Stomach (tissue), 9 donors: ENCODE measurements around the gene DNAH14. TPM values are rescaled to one million over a fixed set of nuclear protein-coding genes. Genes with fewer than 3 reads are reported as not detected.

ENCODE experiments used
- DNase-seq, 2 donors: peaks; one replicate each; pipeline versions ENCODE4 v3.0.0 to v3.0.0-alpha.2; 2013 to 2019
- H3K27ac ChIP-seq, 5 donors: fragments of 200-600 bp in 4 of 5; sonication (generic) in 4 of 5; one replicate each; pipeline ENCODE4 v1.5.1; 2013 to 2019; ENCODE audit warnings: mild to moderate bottlenecking in 1 of 5, moderate library complexity in 1 of 5
- H3K27me3 ChIP-seq, 3 donors: fragments of 200-600 bp; sonication (generic); one replicate each; pipeline ENCODE4 v1.5.1; 2017 to 2019; ENCODE audit warnings: mixed run types in 1 of 3
- H3K36me3 ChIP-seq, 4 donors: fragments of 200-600 bp; sonication (generic); 1 replicate in 3 of 4; 2 replicates in 1 of 4; pipeline ENCODE4 v1.5.1; 2016 to 2019
- H3K4me1 ChIP-seq, 4 donors: fragments of 200-600 bp; sonication (generic); one replicate each; pipeline ENCODE4 v1.5.1; 2016 to 2019
- H3K4me3 ChIP-seq, 4 donors: fragments of 200-600 bp; sonication (generic) in 3 of 4; one replicate each; pipeline ENCODE4 v1.5.1; 2016 to 2019; ENCODE audit warnings: mild to moderate bottlenecking in 1 of 4
- H3K9me3 ChIP-seq, 4 donors: fragments of 200-600 bp; sonication (generic); one replicate each; pipeline ENCODE4 v1.5.1; 2016 to 2019
- CTCF ChIP-seq, 7 experiments: fragments of 450-650 bp in 4 of 7; fragments of 200-600 bp in 3 of 7; sonication (generic) in 3 of 7; IDR thresholded peaks; one replicate each; pipeline ENCODE4 v1.5.1; 2016 to 2019; ENCODE audit warnings: antibody characterized with exemption in 7 of 7, control low read depth in 2 of 7, mild to moderate bottlenecking in 1 of 7
- EP300 ChIP-seq: sonication (generic); formaldehyde crosslinking; IDR thresholded peaks from one replicate; pipeline ENCODE4 v1.6.1; 2017; ENCODE audit warnings: antibody characterized with exemption
- POLR2A ChIP-seq, 4 donors: fragments of 450-650 bp; IDR thresholded peaks; one replicate each; pipeline ENCODE4 v1.6.1; 2016; ENCODE audit warnings: antibody characterized with exemption in 4 of 4, control low read depth in 2 of 4, mild to moderate bottlenecking in 1 of 4, moderate library complexity in 1 of 4
- POLR2AphosphoS5 ChIP-seq, 3 donors: sonication (generic); formaldehyde crosslinking; IDR thresholded peaks; one replicate each; pipeline ENCODE4 v1.6.1; 2016; ENCODE audit warnings: antibody characterized with exemption in 3 of 3
- WGBS, 5 donors: extraction: QIAGEN DNeasy Blood & Tissue Kit in 3 of 5; methylation state at CpG; one replicate each; pipeline versions ENCODE4 v1.1.5 to v1.1.7; 2013 to 2018; 5-methylcytosine and 5-hydroxymethylcytosine counted together
- intact Hi-C: fragments of 100-400 bp; cut with DNase I; formaldehyde crosslinking; loops from one replicate; pipeline ENCODE4 v1.15.1; 2023; ENCODE audit warnings: low total_unique reads
- polyA plus RNA-seq, 3 donors: library from polyadenylated mRNA; stranded (reverse); fragments of 200-250 nt; gene quantifications; one replicate each; pipeline ENCODE4 v1.2.3, GENCODE V29; 2013
- total RNA-seq, 5 donors: library from RNA; depleted of rRNA; stranded (reverse); fragments of >200 nt; gene quantifications; one replicate each; pipeline versions ENCODE4 v1.1.0 to v1.2.3, GENCODE V29; 2014 to 2016
- donor health status: healthy with polysubstance abuse.
- donor health status: Bipolar disorder and iron deficiency.
- donor health status: healthy.

Gene DNAH14
- total and polyA plus RNA-seq, 8 donors, result 1.7 to 158 (median 6.2) TPM

- Histone ChIP-seq H3K4me1 (no peaks in the 10 kb centered on the region), H3K27ac (no peak overlapping the region), H3K27me3 (no peaks in the 10 kb centered on the region), H3K4me3 (no peak overlapping the region), H3K9me3 (no peaks in the 10 kb centered on the region), H3K36me3 (no peaks in the 10 kb centered on the region)
- 42 to 100% (median 74%) methylated on average over 1 of the region's 1 CpG for WGBS, 5 donors
- TF ChIP-seq CTCF (IDR thresholded peaks at IDR 0.05), result no peak
- no peak for TF ChIP-seq POLR2AphosphoS5 (IDR thresholded peaks at IDR 0.05)
- no peak for TF ChIP-seq POLR2A (IDR thresholded peaks at IDR 0.05)
- TF ChIP-seq EP300, result no peak
- intact Hi-C loops, result no loop called here
- DNase-seq, result no peak
Measured at GRCh38 chr1:225113265-225113664, 183.8 kb downstream of the DNAH14 start.

- DNase-seq, result no peak
- Histone ChIP-seq H3K9me3 (no peaks in the 10 kb centered on the region), H3K36me3 (no peaks in the 10 kb centered on the region), H3K4me1 (no peaks in the 10 kb centered on the region), H3K27ac (no peak overlapping the region), H3K27me3 (no peaks in the 10 kb centered on the region), H3K4me3 (no peak overlapping the region)
- 76 to 95% (median 88%) methylated on average over 1 of the region's 1 CpG for WGBS, 5 donors
- TF ChIP-seq POLR2AphosphoS5 (IDR thresholded peaks at IDR 0.05) (no peak), POLR2A (IDR thresholded peaks at IDR 0.05) (no peak), EP300 (no peak)
- intact Hi-C loops, result no loop called here
Measured at GRCh38 chr1:225114354-225114990, 185.0 kb downstream of the DNAH14 start.

- DNase-seq, result no peak
- no peak overlapping the region for H3K27ac ChIP-seq
- intact Hi-C loops, result no loop called here
- no peaks in the 10 kb centered on the region for H3K4me1 ChIP-seq
- 41 to 56% (median 43%) methylated on average over 3 of the region's 3 CpGs for WGBS, 5 donors
- TF ChIP-seq POLR2AphosphoS5 (IDR thresholded peaks at IDR 0.05) (no peak), POLR2A (IDR thresholded peaks at IDR 0.05) (no peak), CTCF (IDR thresholded peaks at IDR 0.05) (no peak), EP300 (no peak)
- H3K27me3 ChIP-seq, result no peaks in the 10 kb centered on the region
- peaks cover 0 to 7% (median under 1%) of the 10 kb centered on the region in 4 donors for H3K9me3 ChIP-seq
- no peak overlapping the region for H3K4me3 ChIP-seq
- H3K36me3 ChIP-seq, result peaks cover 0 to 10% (median 0%) of the 10 kb centered on the region in 4 donors
Measured at GRCh38 chr1:225119307-225119706, 189.8 kb downstream of the DNAH14 start.

GRCh38 chr1:225121095-225121494, 191.6 kb downstream of the DNAH14 start:
- TF ChIP-seq POLR2AphosphoS5 (IDR thresholded peaks at IDR 0.05) (no peak), EP300 (no peak), POLR2A (IDR thresholded peaks at IDR 0.05) (no peak)
- no peak overlapping the region for H3K4me3 ChIP-seq
- no peak overlapping the region for H3K27ac ChIP-seq
- no peaks in the 10 kb centered on the region for H3K27me3 ChIP-seq
- intact Hi-C loops, result no loop called here
- DNase-seq, result no peak
- peaks cover 0 to 7% (median 1%) of the 10 kb centered on the region in 4 donors for H3K9me3 ChIP-seq
- 91 to 96% (median 93%) methylated on average over 2 of the region's 2 CpGs for WGBS, 5 donors
- peaks cover 0 to 21% (median 4%) of the 10 kb centered on the region in 4 donors for H3K36me3 ChIP-seq
- no peaks in the 10 kb centered on the region for H3K4me1 ChIP-seq

GRCh38 chr1:225131869-225132268, 202.4 kb downstream of the DNAH14 start:
- H3K36me3 ChIP-seq, result no peaks in the 10 kb centered on the region
- 96 to 97% (median 97%) methylated on average over 1 of the region's 1 CpG for WGBS, 5 donors
- H3K4me3 ChIP-seq, result no peak overlapping the region
- H3K27me3 ChIP-seq, result no peaks in the 10 kb centered on the region
- H3K27ac ChIP-seq, result no peak overlapping the region
- TF ChIP-seq POLR2AphosphoS5 (IDR thresholded peaks at IDR 0.05), result no peak
- no peak for TF ChIP-seq CTCF (IDR thresholded peaks at IDR 0.05)
- TF ChIP-seq POLR2A (IDR thresholded peaks at IDR 0.05), result no peak
- no peak for TF ChIP-seq EP300
- peaks cover 0 to 26% (median 12%) of the 10 kb centered on the region in 4 donors for H3K9me3 ChIP-seq
- intact Hi-C loops, result no loop called here
- no peak for DNase-seq
- H3K4me1 ChIP-seq, result no peaks in the 10 kb centered on the region
